ENCODE results near the gene WDR5. TPM values are rescaled to one million over a fixed set of nuclear protein-coding genes. Genes with fewer than 3 reads are reported as not detected.

The WDR5 gene
- total RNA-seq, 1 experiment from 2014 or later = 76.4 TPM

- intact Hi-C loops (cut with micrococcal nuclease; ENCODE audit: unreplicated experiment) = no loop called here
- no TSS peak for BruUV-seq (replicated peaks)
- POLR2A ChIA-PET (ENCODE audit: low non-redundant PET) = no interaction called here
- peaks cover 76% of the 10 kb centered on the region for H3K36me3 ChIP-seq (ENCODE audit: insufficient read depth, low read length, poor library complexity, severe bottlenecking)
- H3K27me3 ChIP-seq (replicated peaks; ENCODE audit: insufficient read depth, low read depth, low read length, poor library complexity) = no peaks in the 10 kb centered on the region
- TF ChIP-seq EZH2 (IDR thresholded peaks at IDR 0.05; ENCODE audit: borderline replicate concordance, low read depth, low read length, poor library complexity, severe bottlenecking) = no peak
- no peak for TF ChIP-seq CTCF (conservative IDR thresholded peaks at IDR 0.05; ENCODE audit: low read depth, low read length)
- no peak for DNase-seq (ENCODE audit: low spot score)
- H3K4me3 ChIP-seq (ENCODE audit: low read depth, low read length, poor library complexity, severe bottlenecking) = no peak overlapping the region
- H3K27ac ChIP-seq (ENCODE audit: low read depth, low read length, poor library complexity, severe bottlenecking) = no peak overlapping the region
- H3K9me3 ChIP-seq (ENCODE audit: low read depth, low read length, poor library complexity, severe bottlenecking) = no peaks in the 10 kb centered on the region
- H3K4me1 ChIP-seq (ENCODE audit: insufficient read depth, low read length, poor library complexity, severe bottlenecking) = no peaks in the 10 kb centered on the region
- CTCF ChIA-PET = no interaction called here
Measured at GRCh38 chr9:134155812-134156377, 20.0 kb downstream of the WDR5 start.

DNA sequence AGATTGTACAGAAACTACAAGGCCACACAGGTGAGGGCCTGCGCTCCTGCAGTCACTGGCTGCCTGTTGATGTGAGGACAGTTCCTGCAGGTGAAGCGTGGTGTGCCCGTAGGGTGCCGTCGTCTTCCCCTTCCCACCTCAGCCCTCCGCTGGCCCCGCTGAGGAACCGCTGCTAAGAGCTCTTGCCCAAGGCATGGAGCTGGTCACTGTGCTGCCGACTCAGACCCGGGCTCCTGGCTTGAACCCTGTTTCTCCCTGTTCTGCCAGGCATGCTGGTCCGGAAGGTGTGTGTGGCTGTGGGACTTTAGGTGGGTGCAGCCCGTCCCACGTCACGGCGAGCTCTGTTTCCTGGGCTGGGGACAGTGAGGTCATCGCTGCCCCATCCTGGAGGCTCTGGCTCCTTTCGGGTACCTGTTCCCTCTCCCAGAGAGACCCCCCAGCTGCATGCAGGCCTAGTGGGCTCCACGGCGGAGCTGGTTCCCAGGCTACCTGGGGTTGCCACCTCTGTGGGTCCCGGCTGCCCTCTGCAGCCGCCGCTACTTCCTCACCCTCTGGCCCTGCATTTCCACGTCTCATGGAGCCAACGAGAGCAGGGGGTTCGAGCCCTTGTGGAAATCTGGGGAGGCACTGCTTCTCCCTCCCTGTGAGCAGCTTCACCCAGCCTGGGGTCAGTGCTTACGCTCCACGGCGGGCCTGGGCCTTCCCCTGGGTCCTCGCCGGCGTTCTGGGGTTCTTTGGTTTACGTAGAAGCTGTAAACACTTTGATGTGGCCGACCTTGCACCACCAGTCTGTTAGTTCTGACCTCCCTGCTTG is 20.9 kb downstream of the WDR5 start:
- ChIA-PET CTCF (no interaction called here), POLR2A (ENCODE audit: low non-redundant PET) (no interaction called here)
- Histone ChIP-seq H3K4me1 (ENCODE audit: insufficient read depth, low read length, poor library complexity, severe bottlenecking) (no peaks in the 10 kb centered on the region), H3K4me3 (ENCODE audit: low read depth, low read length, poor library complexity, severe bottlenecking) (no peak overlapping the region), H3K9me3 (ENCODE audit: low read depth, low read length, poor library complexity, severe bottlenecking) (no peaks in the 10 kb centered on the region), H3K36me3 (ENCODE audit: insufficient read depth, low read length, poor library complexity, severe bottlenecking) (peaks cover 72% of the 10 kb centered on the region), H3K27me3 (replicated peaks; ENCODE audit: insufficient read depth, low read depth, low read length, poor library complexity) (no peaks in the 10 kb centered on the region), H3K27ac (ENCODE audit: low read depth, low read length, poor library complexity, severe bottlenecking) (no peak overlapping the region)
- no peak for TF ChIP-seq CTCF (conservative IDR thresholded peaks at IDR 0.05; ENCODE audit: low read depth, low read length)
- no peak for TF ChIP-seq EZH2 (IDR thresholded peaks at IDR 0.05; ENCODE audit: borderline replicate concordance, low read depth, low read length, poor library complexity, severe bottlenecking)
- intact Hi-C loops (cut with micrococcal nuclease; ENCODE audit: unreplicated experiment) = no loop called here
- BruUV-seq (replicated peaks) = no TSS peak
- DNase-seq (ENCODE audit: low spot score) = no peak

DNA sequence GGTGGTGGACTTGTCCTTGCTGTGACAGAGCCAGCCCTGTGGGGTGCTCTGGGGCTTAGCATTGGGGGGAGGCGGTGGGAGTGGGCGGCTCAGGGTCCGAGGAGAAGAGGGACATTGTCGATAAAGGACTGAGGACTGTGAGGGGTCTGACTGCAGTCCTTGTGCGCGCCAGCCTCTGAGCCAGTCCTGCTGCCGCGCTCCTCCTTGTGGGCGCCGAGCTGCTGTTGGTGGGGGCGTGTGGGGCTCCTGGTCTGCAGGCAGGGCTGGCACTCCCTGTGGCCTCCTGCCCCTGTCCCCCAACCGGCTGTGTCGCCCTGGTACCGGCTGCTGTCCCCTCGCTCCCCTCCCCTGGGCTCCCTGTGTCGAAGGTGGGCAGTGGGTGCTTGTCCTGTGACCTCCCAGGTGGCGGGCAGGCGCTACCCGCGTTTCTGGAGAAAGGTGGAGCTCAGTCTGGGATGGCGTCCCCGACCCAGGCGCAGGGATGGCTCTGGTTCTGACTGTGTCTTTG is 21.6 kb downstream of the WDR5 start:
- no peaks in the 10 kb centered on the region for H3K27me3 ChIP-seq (replicated peaks; ENCODE audit: insufficient read depth, low read depth, low read length, poor library complexity)
- intact Hi-C loops (cut with micrococcal nuclease; ENCODE audit: unreplicated experiment) = no loop called here
- ChIA-PET CTCF (no interaction called here), POLR2A (ENCODE audit: low non-redundant PET) (no interaction called here)
- H3K4me1 ChIP-seq (ENCODE audit: insufficient read depth, low read length, poor library complexity, severe bottlenecking) = no peaks in the 10 kb centered on the region
- BruUV-seq (replicated peaks) = no TSS peak
- H3K9me3 ChIP-seq (ENCODE audit: low read depth, low read length, poor library complexity, severe bottlenecking) = no peaks in the 10 kb centered on the region
- H3K4me3 ChIP-seq (ENCODE audit: low read depth, low read length, poor library complexity, severe bottlenecking) = no peak overlapping the region
- H3K27ac ChIP-seq (ENCODE audit: low read depth, low read length, poor library complexity, severe bottlenecking) = no peak overlapping the region
- H3K36me3 ChIP-seq (ENCODE audit: insufficient read depth, low read length, poor library complexity, severe bottlenecking) = peaks cover 65% of the 10 kb centered on the region
- TF ChIP-seq EZH2 (IDR thresholded peaks at IDR 0.05; ENCODE audit: borderline replicate concordance, low read depth, low read length, poor library complexity, severe bottlenecking) (no peak), CTCF (conservative IDR thresholded peaks at IDR 0.05; ENCODE audit: low read depth, low read length) (no peak)
- no peak for DNase-seq (ENCODE audit: low spot score)

All from A673 (cell line).